Keratinocyte (primary cell): Measurements from ENCODE around the gene CDYL2. TPM values are rescaled to one million over a fixed set of nuclear protein-coding genes. Genes with fewer than 3 reads are reported as not detected.

Experiments used
- DNase-seq: peaks from one replicate; pipeline ENCODE4 v3.0.0-alpha.2; 2011; ENCODE audit warnings: low read depth, missing footprints, low spot score
- FAIRE-seq: peaks from 2 replicates; lab custom pipeline; 2011; peaks lifted over from hg19 to GRCh38; lab: Jason Lieb, UNC
- H2AFZ ChIP-seq: 2 replicates; pipeline ENCODE4 v1.6.0; 2012; ENCODE audit warnings: low read length, control low read depth, inconsistent platforms; ENCODE audit not compliant: control insufficient read depth
- H3K27ac ChIP-seq: 2 replicates; pipeline ENCODE4 v1.5.1; 2011; ENCODE audit warnings: low read length; ENCODE audit not compliant: control insufficient read depth, insufficient read depth
- H3K27me3 ChIP-seq: 3 replicates; pipeline ENCODE4 v1.6.0; 2011; ENCODE audit warnings: low read length; ENCODE audit not compliant: control insufficient read depth, insufficient read depth; ENCODE audit errors: extremely low read depth
- H3K36me3 ChIP-seq, 2 experiments: 2 replicates in 1 of 2; 3 replicates in 1 of 2; pipeline ENCODE4 v1.5.1; 2011; ENCODE audit warnings: low read length in 2 of 2, mild to moderate bottlenecking in 1 of 2; ENCODE audit not compliant: control insufficient read depth in 2 of 2, insufficient read depth in 2 of 2; ENCODE audit errors: extremely low read depth in 1 of 2
- H3K4me1 ChIP-seq: 3 replicates; pipeline ENCODE4 v1.5.1; 2011; ENCODE audit warnings: low read length; ENCODE audit not compliant: control insufficient read depth, insufficient read depth; ENCODE audit errors: extremely low read depth
- H3K4me2 ChIP-seq: 3 replicates; pipeline ENCODE4 v1.6.0; 2011; ENCODE audit warnings: low read depth, low read length; ENCODE audit not compliant: control insufficient read depth, insufficient read depth; ENCODE audit errors: extremely low read depth
- H3K4me3 ChIP-seq, 3 experiments: fragments of 200-600 bp in 1 of 3; sonication (generic) in 1 of 3; 2 replicates in 2 of 3; 3 replicates in 1 of 3; pipeline ENCODE4 v1.5.1; 2011 to 2016; ENCODE audit warnings: low read length in 3 of 3, mild to moderate bottlenecking in 3 of 3, control low read depth in 2 of 3, inconsistent platforms in 1 of 3, low read depth in 1 of 3, mixed read lengths in 1 of 3, mixed run types in 1 of 3, moderate library complexity in 1 of 3; ENCODE audit not compliant: control insufficient read depth in 2 of 3, insufficient read depth in 2 of 3; ENCODE audit errors: extremely low read depth in 1 of 3
- H3K79me2 ChIP-seq: 2 replicates; pipeline ENCODE4 v1.6.0; 2012; ENCODE audit warnings: low read length; ENCODE audit not compliant: control insufficient read depth, insufficient read depth
- H3K9ac ChIP-seq: 3 replicates; pipeline ENCODE4 v1.6.0; 2011; ENCODE audit warnings: low read length; ENCODE audit not compliant: control insufficient read depth, insufficient read depth; ENCODE audit errors: extremely low read depth
- H3K9me1 ChIP-seq: 3 replicates; pipeline ENCODE4 v1.6.0; 2011; ENCODE audit warnings: low read length; ENCODE audit not compliant: control insufficient read depth, insufficient read depth; ENCODE audit errors: extremely low read depth
- H3K9me3 ChIP-seq: 2 replicates; pipeline ENCODE4 v1.5.1; 2012; ENCODE audit warnings: low read depth, low read length; ENCODE audit not compliant: control insufficient read depth
- H4K20me1 ChIP-seq: 3 replicates; pipeline ENCODE4 v1.6.0; 2011; ENCODE audit warnings: low read length; ENCODE audit not compliant: control insufficient read depth, insufficient read depth; ENCODE audit errors: extremely low read depth
- EZH2 ChIP-seq: IDR thresholded peaks from one replicate; pipeline ENCODE4 v1.6.1; 2012; ENCODE audit warnings: inconsistent platforms, mild to moderate bottlenecking, low read length, moderate library complexity
- dilution Hi-C: fragments of 300-500 bp; cut with MboI; formaldehyde crosslinking; loops from one replicate; pipeline ENCODE4 v1.7.0; 2020; ENCODE audit warnings: low sequenced_read_pairs; ENCODE audit not compliant: extremely low pct_ligation_motif_present
- polyA plus RNA-seq, 5 experiments: library from polyadenylated mRNA; depleted of rRNA in 3 of 5; stranded (reverse) in 3 of 5; stranded (forward) in 1 of 5; unstranded in 1 of 5; fragments of >200 nt; gene quantifications; 1 replicate in 1 of 5; 2 replicates in 3 of 5; 3 replicates in 1 of 5; pipeline versions ENCODE4 v1.2.1 to v1.2.3, GENCODE V29; 2011 to 2012; ENCODE audit warnings: missing spikeins in 2 of 5, low read depth in 1 of 5, low replicate concordance in 1 of 5
- TF ChIP-seq, protein P1 (sequence below), 3 experiments: IDR thresholded peaks in 1 of 3; conservative IDR thresholded peaks in 1 of 3; optimal IDR thresholded peaks in 1 of 3; 2 replicates in 2 of 3; 3 replicates in 1 of 3; pipeline versions ENCODE3 to v1.5.1; 2011; ENCODE audit warnings: low read length in 3 of 3, mild to moderate bottlenecking in 3 of 3, moderate library complexity in 2 of 3, control low read depth in 1 of 3, inconsistent platforms in 1 of 3; ENCODE audit not compliant: insufficient read depth in 2 of 3; ENCODE audit errors: extremely low read depth in 1 of 3

The CDYL2 gene
- polyA plus RNA-seq, 1 donor (not counting 4 experiments of a cell fraction or from before 2014, with no cell fraction given): 2.0 TPM

DNA sequence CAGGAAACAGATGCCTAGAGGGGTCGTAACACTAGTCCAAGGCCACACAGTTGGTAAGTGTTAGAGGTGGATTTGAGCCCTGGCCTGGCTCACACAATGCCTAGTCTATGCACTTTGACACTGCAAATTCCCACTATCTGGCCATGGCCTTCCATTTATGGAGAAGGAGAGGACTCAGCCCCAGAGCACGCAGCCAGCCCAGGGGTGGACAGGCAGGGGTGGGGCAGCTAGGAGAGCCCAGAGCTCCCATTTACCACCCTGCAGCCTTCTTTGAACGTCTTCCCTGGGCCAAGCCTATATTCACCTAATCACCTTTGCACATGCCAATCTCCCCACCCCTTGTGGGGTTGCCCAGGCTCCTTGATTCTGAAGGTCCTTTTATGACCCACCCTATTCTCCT is 182.4 kb downstream of the CDYL2 start:
- Histone ChIP-seq H3K36me3 (peaks cover 0 to 1% of the 10 kb centered on the region in 2 experiments), H3K79me2 (no peaks in the 10 kb centered on the region), H3K9ac (no peak overlapping the region), H3K27ac (no peak overlapping the region), H3K27me3 (no peaks in the 10 kb centered on the region), H3K4me1 (peaks cover 20% of the 10 kb centered on the region), H3K9me1 (no peaks in the 10 kb centered on the region), H3K4me3 (no peak overlapping the region), H2AFZ (no peak overlapping the region), H3K4me2 (no peak overlapping the region), H3K9me3 (no peaks in the 10 kb centered on the region), H4K20me1 (no peaks in the 10 kb centered on the region)
- FAIRE-seq: no peak
- dilution Hi-C loops: no loop called here
- DNase-seq: no peak
- no peak for TF ChIP-seq EZH2
- TF ChIP-seq, protein P1, sequence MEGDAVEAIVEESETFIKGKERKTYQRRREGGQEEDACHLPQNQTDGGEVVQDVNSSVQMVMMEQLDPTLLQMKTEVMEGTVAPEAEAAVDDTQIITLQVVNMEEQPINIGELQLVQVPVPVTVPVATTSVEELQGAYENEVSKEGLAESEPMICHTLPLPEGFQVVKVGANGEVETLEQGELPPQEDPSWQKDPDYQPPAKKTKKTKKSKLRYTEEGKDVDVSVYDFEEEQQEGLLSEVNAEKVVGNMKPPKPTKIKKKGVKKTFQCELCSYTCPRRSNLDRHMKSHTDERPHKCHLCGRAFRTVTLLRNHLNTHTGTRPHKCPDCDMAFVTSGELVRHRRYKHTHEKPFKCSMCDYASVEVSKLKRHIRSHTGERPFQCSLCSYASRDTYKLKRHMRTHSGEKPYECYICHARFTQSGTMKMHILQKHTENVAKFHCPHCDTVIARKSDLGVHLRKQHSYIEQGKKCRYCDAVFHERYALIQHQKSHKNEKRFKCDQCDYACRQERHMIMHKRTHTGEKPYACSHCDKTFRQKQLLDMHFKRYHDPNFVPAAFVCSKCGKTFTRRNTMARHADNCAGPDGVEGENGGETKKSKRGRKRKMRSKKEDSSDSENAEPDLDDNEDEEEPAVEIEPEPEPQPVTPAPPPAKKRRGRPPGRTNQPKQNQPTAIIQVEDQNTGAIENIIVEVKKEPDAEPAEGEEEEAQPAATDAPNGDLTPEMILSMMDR (optimal IDR thresholded peaks at IDR 0.05 in 1 of 3, IDR thresholded peaks at IDR 0.05 in 1 of 3, conservative IDR thresholded peaks at IDR 0.05 in 1 of 3; ENCODE audit: extremely low read depth in 1 of 3, insufficient read depth in 2 of 3, low read length in 3 of 3): no peak

DNA sequence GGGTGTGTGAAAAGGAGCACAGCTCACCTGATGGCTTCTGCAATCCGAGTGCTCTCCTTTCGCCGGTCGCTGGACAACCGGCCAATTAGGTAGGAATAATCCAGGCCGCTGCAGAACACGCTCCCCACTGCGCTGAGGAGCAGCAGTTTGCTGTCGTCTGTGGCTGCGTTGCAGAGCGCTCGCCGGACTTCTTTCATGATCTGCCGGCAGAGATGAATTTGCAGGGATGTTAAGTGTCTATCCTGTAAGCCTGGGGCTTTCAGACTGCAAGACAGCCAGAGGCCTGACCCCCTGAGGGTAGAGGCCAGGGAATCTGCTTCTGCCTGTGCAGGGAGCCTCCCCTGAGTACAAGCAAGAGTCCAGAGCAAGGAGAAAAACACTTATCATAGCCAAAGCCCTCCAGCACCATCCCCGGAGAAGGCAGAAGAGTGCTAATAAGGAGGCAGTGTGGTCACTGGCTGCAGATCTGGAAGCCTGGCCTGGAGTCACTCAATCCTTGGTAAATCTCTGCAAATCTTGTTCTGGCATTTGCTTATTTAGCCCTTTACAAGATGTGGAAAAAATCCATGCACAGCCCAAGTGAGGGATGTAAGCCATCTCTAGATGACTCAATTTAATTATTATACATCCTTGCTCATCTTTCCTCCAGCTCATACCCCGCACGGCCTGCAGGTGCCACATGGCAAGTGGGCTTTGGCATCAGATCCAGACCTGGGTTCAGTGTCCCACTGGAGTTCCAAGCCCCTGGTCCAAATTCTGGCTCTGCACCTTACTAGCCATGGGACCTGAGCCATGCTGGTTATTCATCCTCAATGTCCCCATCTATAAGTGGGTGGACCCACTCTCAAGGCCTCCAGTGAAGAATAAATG is 183.4 kb downstream of the CDYL2 start:
- Histone ChIP-seq H2AFZ (no peak overlapping the region), H3K36me3 (peaks cover 0 to 1% of the 10 kb centered on the region in 2 experiments), H3K9me3 (no peaks in the 10 kb centered on the region), H3K9me1 (no peaks in the 10 kb centered on the region), H3K4me3 (no peak overlapping the region), H3K79me2 (no peaks in the 10 kb centered on the region), H3K27me3 (no peaks in the 10 kb centered on the region), H3K9ac (no peak overlapping the region), H3K4me2 (no peak overlapping the region), H3K4me1 (peaks cover 20% of the 10 kb centered on the region), H4K20me1 (no peaks in the 10 kb centered on the region), H3K27ac (no peak overlapping the region)
- DNase-seq: no peak
- FAIRE-seq: no peak
- dilution Hi-C loops: no loop called here
- TF ChIP-seq, protein P1 (optimal IDR thresholded peaks at IDR 0.05 in 1 of 3, IDR thresholded peaks at IDR 0.05 in 1 of 3, conservative IDR thresholded peaks at IDR 0.05 in 1 of 3; ENCODE audit: extremely low read depth in 1 of 3, insufficient read depth in 2 of 3, low read length in 3 of 3): no peak
- TF ChIP-seq EZH2: no peak
